SH-SY5Y (cell line): ENCODE results near the gene STARD7.

ENCODE experiments used
- GATA2 ChIP-seq: IDR thresholded peaks from 2 replicates; pipeline ENCODE4 v1.6.1; 2011; ENCODE audit warnings: mild to moderate bottlenecking, low read depth, low read length
- GATA3 ChIP-seq: IDR thresholded peaks from 2 replicates; pipeline ENCODE4 v1.6.1; 2011; ENCODE audit warnings: low read depth, mild to moderate bottlenecking, low read length, moderate library complexity

DNA sequence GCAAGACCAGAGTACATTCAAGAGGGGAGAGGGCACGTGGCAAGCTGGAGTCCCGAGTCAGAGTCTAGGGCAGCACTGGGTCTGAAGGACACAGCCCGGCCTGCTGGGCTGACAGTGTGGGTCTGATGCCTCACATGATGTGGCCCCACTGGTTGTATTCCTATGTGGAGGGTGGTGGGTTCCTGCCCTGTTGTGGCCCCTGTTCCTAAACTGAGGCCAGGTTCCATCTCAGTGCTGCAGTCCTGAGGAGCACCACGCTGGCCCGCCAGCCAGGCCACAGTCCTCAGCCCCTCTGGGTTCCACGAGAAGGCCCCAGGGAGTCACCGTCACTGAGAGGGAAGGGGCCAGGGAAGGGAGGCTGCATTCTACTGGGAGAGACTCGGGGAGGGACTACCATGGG, 43.9 kb upstream of the STARD7 start:
- TF ChIP-seq GATA2 (no peak), GATA3 (no peak)
